Stomach smooth muscle (tissue), 2 donors: ENCODE results near the gene ATG14.

Experiments
- H3K27ac ChIP-seq: one replicate; pipeline ENCODE4 v1.7.0; 2013; ENCODE audit warnings: mild to moderate bottlenecking, low read length, inconsistent platforms
- H3K27me3 ChIP-seq, 2 donors: one replicate each; pipeline ENCODE4 v1.7.0; 2013; ENCODE audit warnings: low read length in 2 of 2; ENCODE audit not compliant: insufficient read depth in 2 of 2, control insufficient read depth in 1 of 2
- H3K36me3 ChIP-seq, 2 donors: one replicate each; pipeline ENCODE4 v1.7.0; 2013; ENCODE audit warnings: low read length in 2 of 2; ENCODE audit not compliant: control insufficient read depth in 2 of 2, insufficient read depth in 2 of 2
- H3K4me1 ChIP-seq: one replicate; pipeline ENCODE4 v1.7.0; 2013; ENCODE audit warnings: low read length; ENCODE audit not compliant: control insufficient read depth, insufficient read depth
- H3K4me3 ChIP-seq, 2 donors: one replicate each; pipeline ENCODE4 v1.7.0; 2013; ENCODE audit warnings: low read length in 2 of 2
- H3K9ac ChIP-seq, 2 donors: one replicate each; pipeline ENCODE4 v1.7.0; 2013; ENCODE audit warnings: low read length in 2 of 2, mild to moderate bottlenecking in 1 of 2
- H3K9me3 ChIP-seq, 2 donors: one replicate each; pipeline ENCODE4 v1.7.0; 2013; ENCODE audit warnings: low read length in 2 of 2; ENCODE audit not compliant: control insufficient read depth in 2 of 2
- donor health status: healthy.
- donor health status: Pancreatic carcinoma.

Gene ATG14

DNA sequence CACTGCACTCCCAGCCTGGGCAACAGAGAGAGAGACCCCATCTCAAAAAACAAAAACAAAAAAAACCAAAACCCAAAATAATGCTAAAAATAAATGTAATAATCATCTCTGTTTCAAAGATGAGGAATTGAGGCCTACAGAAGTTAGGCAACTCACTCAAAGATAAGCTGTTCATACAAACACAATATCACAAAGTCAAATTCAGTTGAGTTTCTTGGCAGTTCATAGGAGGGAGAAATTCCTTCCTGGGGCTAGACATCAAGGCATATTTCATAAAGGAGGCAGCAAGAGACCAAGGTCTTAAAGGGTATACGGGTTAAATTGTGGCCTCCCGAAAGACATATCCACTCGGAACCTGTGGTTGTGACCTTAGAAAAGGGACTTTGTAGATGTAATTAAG, 37.5 kb upstream of the ATG14 start:
- no peaks in the 10 kb centered on the region for H3K27me3 ChIP-seq
- no peak overlapping the region for H3K9ac ChIP-seq
- no peaks in the 10 kb centered on the region for H3K4me1 ChIP-seq
- no peak overlapping the region for H3K4me3 ChIP-seq
- H3K9me3 ChIP-seq: no peaks in the 10 kb centered on the region
- no peak overlapping the region for H3K27ac ChIP-seq
- H3K36me3 ChIP-seq: no peaks in the 10 kb centered on the region

DNA sequence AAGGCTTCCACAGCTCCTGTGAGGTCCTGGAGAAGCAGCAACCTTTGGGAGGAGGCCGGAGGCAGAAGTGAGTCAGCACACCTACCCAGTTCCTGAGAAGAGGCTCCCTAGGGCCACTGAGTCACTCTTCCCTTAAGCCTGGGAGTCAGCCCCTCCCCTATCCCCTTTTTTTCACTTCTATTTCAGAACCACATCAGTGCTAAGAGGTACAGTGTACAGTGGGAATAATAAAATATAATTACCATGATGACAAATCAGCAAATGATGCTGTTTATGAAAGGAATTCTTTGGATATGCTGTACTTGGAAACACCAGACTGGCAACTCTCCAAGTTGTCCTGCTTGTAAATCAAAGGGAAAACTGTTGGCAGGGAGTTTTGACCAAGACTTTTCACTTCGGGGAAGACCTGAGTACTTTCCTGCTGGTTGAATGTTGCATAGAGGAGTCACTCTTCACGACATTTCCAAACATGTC, 36.5 kb upstream of the ATG14 start:
- no peaks in the 10 kb centered on the region for H3K9me3 ChIP-seq
- H3K36me3 ChIP-seq: no peaks in the 10 kb centered on the region
- H3K9ac ChIP-seq: no peak overlapping the region
- H3K4me1 ChIP-seq: no peaks in the 10 kb centered on the region
- H3K27me3 ChIP-seq: no peaks in the 10 kb centered on the region
- H3K4me3 ChIP-seq: no peak overlapping the region
- no peak overlapping the region for H3K27ac ChIP-seq

DNA sequence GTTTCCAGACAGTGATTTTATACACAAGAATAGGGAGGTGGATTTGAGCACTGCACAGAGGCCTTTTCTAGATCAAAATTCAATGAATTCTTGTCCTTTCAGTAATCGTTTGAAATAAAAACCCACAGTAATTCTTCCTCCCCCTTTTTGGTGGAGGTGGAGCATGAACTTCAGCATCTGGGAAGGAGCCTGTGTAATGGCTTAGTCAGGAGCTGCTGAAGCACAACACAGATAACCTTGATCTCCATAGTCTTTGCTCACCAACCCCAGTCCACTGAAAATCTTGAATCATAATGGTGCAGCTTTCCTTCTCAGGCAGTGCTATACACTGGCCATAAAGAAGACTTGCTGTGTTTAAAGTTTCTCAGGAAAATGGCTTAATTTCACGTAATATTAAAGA, 35.2 kb upstream of the ATG14 start:
- H3K4me1 ChIP-seq: no peaks in the 10 kb centered on the region
- no peaks in the 10 kb centered on the region for H3K27me3 ChIP-seq
- H3K27ac ChIP-seq: no peak overlapping the region
- no peaks in the 10 kb centered on the region for H3K9me3 ChIP-seq
- H3K36me3 ChIP-seq: no peaks in the 10 kb centered on the region
- no peak overlapping the region for H3K4me3 ChIP-seq
- no peak overlapping the region for H3K9ac ChIP-seq

- H3K27ac ChIP-seq: no peak overlapping the region
Observed at GRCh38 chr14:55446127-55446736, 34.6 kb upstream of the ATG14 start.

GRCh38 chr14:55441286-55441685, 29.7 kb upstream of the ATG14 start:
- H3K27me3 ChIP-seq: peaks cover 6 to 10% of the 10 kb centered on the region in 2 donors
- H3K9me3 ChIP-seq: no peaks in the 10 kb centered on the region
- H3K36me3 ChIP-seq: no peaks in the 10 kb centered on the region
- no peak overlapping the region for H3K4me3 ChIP-seq
- H3K4me1 ChIP-seq: no peaks in the 10 kb centered on the region
- no peak overlapping the region for H3K9ac ChIP-seq
- no peak overlapping the region for H3K27ac ChIP-seq

More at GRCh38 chr14:55446127-55446736, 34.6 kb upstream of the ATG14 start:
- H3K9ac ChIP-seq: no peak overlapping the region
- no peaks in the 10 kb centered on the region for H3K27me3 ChIP-seq
- H3K36me3 ChIP-seq: no peaks in the 10 kb centered on the region
- H3K4me3 ChIP-seq: no peak overlapping the region
- H3K4me1 ChIP-seq: no peaks in the 10 kb centered on the region
- H3K9me3 ChIP-seq: no peaks in the 10 kb centered on the region

- H3K27ac ChIP-seq: no peak within 1 kb of the TSS
- no peak within 1 kb of the TSS for H3K9ac ChIP-seq
- no peaks in the 10 kb centered on the region for H3K4me1 ChIP-seq
- H3K36me3 ChIP-seq: no peaks in the 10 kb centered on the region
- peaks cover 6 to 10% of the 10 kb centered on the region in 2 donors for H3K27me3 ChIP-seq
- no peaks in the 10 kb centered on the region for H3K9me3 ChIP-seq
- no peak within 1 kb of the TSS for H3K4me3 ChIP-seq
Observed at GRCh38 chr14:55440385-55440784, 28.8 kb upstream of the ATG14 start, which contains the start of gene TBPL2. Gene TBPL2 (minus strand): TSS chr14:55440616. CDS start chr14:55440449, 167 bp downstream.

GRCh38 chr14:55438066-55438683, 26.5 kb upstream of the ATG14 start:
- Histone ChIP-seq H3K9me3 (no peaks in the 10 kb centered on the region), H3K4me3 (no peak overlapping the region), H3K27ac (no peak overlapping the region), H3K4me1 (no peaks in the 10 kb centered on the region), H3K9ac (no peak overlapping the region), H3K27me3 (peaks cover 6 to 10% of the 10 kb centered on the region in 2 donors), H3K36me3 (no peaks in the 10 kb centered on the region)

- Histone ChIP-seq H3K9me3 (no peaks in the 10 kb centered on the region), H3K9ac (no peak overlapping the region), H3K36me3 (no peaks in the 10 kb centered on the region), H3K27me3 (peaks cover 6 to 10% of the 10 kb centered on the region in 2 donors), H3K27ac (no peak overlapping the region), H3K4me3 (no peak overlapping the region), H3K4me1 (no peaks in the 10 kb centered on the region)
Observed at GRCh38 chr14:55436931-55437330, 25.3 kb upstream of the ATG14 start.

DNA sequence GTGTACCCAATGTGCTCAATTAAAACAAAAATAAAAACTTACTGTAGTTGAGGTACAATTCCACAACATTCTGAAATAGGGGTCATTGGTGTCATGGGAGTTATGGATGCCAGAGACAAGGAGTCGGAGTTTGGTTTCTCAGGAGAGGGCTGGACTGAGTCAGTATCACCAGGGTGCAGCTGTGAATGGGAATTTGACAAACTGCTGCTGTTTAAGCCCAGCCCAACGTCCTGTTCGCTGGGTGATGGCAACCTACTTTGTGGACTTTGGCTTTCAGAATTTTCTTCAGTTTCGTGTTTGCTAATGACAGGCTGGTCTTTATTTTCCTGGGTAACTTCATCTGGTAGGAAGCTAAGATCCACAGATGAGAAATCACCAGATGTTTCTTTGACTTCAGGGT, 24.9 kb upstream of the ATG14 start:
- Histone ChIP-seq H3K9me3 (no peaks in the 10 kb centered on the region), H3K27ac (no peak overlapping the region), H3K4me1 (no peaks in the 10 kb centered on the region), H3K4me3 (no peak overlapping the region), H3K9ac (no peak overlapping the region), H3K36me3 (no peaks in the 10 kb centered on the region), H3K27me3 (peaks cover 6 to 10% of the 10 kb centered on the region in 2 donors)

DNA sequence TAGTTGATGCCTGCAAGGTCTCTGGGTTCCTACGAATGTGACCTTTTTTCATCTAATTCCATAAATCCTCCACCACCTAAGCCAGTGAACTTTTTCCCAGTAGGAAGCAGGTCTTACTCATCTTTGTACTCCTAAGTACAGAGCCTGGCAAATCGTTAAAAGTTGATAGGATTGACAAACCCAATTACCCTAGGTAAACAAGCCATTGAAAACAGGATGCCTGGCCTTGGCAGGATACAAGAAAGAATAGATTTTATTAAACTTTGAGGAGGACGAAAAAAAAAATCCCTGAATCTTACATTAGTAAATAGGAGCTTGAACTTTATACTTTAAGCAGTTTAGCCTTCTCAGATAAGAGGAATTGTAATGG, 23.2 kb upstream of the ATG14 start:
- Histone ChIP-seq H3K36me3 (no peaks in the 10 kb centered on the region), H3K4me1 (no peaks in the 10 kb centered on the region), H3K9ac (no peak overlapping the region), H3K27ac (no peak overlapping the region), H3K9me3 (no peaks in the 10 kb centered on the region), H3K4me3 (no peak overlapping the region), H3K27me3 (peaks cover 3% of the 10 kb centered on the region in 2 donors)
